ENCODE data around the gene CLPSL2. TPM values are rescaled to one million over a fixed set of nuclear protein-coding genes. Genes with fewer than 3 reads are reported as not detected.

CLPSL2 gene
- total and polyA plus RNA-seq, 8 donors = not detected

DNA sequence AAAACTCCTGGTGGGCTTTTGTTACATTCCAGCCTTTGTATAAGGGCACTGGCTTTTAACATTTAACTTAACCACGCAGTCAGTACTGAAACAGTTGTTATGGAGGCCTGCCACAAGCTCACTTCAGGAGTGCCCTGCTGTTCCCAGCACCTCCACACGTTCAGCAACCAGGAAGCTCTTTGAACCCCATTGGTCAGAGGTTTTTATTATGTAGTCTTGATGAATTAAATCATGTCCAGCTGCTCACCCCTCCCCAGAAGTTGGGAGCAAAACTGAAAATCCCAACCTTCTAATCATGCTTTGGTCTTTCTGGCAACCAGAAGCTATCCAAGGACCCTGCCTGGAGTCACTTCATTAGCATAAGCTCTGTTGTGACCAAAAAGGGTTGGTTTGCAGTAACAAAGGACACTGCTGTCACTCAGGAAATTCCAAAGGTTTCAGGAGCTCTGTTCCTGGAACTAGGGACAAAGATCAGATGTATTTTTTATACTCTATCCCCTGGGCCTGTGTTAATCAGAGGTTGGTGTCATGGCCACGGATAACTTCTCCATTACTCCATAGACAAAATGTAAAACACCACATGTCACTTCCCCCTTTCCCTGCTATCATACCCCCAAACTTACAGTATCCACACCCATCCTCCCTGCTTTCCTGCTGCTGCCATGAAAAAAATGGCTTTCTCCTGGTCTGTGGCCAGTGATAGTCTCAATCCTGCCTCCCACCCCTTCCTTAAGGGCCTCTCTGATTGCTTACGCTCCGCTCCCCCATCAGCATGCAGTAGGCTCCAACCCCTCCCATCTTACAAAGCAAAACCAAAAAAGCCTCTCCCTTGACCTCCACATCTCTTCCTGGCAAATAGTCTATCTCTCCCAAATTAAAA is 36.5 kb upstream of the CLPSL2 start:
- H3K36me3 ChIP-seq = no peaks in the 10 kb centered on the region
- H3K27me3 ChIP-seq = no peaks in the 10 kb centered on the region
- intact Hi-C loops (cut with DNase I; ENCODE audit: low total_unique reads) = loop anchor here (5.0 kb wide), 1 partner anchor 158 kb away; no protein-coding TSS in a partner anchor
- H3K27ac ChIP-seq = no peak overlapping the region
- 63 to 70% (median 68%) methylated on average over 5 of the region's 5 CpGs for WGBS, 5 donors
- TF ChIP-seq POLR2AphosphoS5 (IDR thresholded peaks at IDR 0.05) (no peak), POLR2A (IDR thresholded peaks at IDR 0.05) (no peak), EP300 (IDR thresholded peaks at IDR 0.05) (no peak)
- TF ChIP-seq, protein P1, sequence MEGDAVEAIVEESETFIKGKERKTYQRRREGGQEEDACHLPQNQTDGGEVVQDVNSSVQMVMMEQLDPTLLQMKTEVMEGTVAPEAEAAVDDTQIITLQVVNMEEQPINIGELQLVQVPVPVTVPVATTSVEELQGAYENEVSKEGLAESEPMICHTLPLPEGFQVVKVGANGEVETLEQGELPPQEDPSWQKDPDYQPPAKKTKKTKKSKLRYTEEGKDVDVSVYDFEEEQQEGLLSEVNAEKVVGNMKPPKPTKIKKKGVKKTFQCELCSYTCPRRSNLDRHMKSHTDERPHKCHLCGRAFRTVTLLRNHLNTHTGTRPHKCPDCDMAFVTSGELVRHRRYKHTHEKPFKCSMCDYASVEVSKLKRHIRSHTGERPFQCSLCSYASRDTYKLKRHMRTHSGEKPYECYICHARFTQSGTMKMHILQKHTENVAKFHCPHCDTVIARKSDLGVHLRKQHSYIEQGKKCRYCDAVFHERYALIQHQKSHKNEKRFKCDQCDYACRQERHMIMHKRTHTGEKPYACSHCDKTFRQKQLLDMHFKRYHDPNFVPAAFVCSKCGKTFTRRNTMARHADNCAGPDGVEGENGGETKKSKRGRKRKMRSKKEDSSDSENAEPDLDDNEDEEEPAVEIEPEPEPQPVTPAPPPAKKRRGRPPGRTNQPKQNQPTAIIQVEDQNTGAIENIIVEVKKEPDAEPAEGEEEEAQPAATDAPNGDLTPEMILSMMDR (IDR thresholded peaks at IDR 0.05) = no peak
- no peaks in the 10 kb centered on the region for H3K9me3 ChIP-seq
- peaks cover 16 to 30% (median 25%) of the 10 kb centered on the region in 4 donors for H3K4me1 ChIP-seq
- no peak overlapping the region for H3K4me3 ChIP-seq
- peak in 1 of 2 donors; percentile 49 for DNase-seq

DNA sequence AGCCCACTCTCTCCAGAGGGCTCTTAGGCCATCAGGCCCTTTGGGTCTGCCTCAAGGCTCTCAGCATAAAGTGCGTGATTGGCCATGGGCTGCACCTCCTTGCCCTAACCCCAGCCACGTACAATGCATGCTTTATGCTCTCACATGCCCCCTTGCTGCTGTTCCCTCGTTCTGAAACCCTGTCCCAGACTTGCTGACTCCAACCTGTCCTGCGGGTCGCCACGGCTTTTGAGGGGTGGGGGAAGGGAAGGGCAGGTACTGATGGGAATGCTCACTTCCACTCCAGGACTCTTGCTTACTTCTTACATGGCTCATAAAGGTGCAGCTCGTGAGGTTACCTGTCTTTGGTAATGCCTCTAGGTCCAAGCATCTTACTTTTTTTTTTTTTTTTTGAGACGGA is 33.6 kb upstream of the CLPSL2 start:
- H3K27ac ChIP-seq = no peak overlapping the region
- H3K4me3 ChIP-seq = no peak overlapping the region
- no peaks in the 10 kb centered on the region for H3K27me3 ChIP-seq
- TF ChIP-seq POLR2A (IDR thresholded peaks at IDR 0.05) (no peak), POLR2AphosphoS5 (IDR thresholded peaks at IDR 0.05) (no peak), EP300 (IDR thresholded peaks at IDR 0.05) (no peak)
- TF ChIP-seq, protein P1 (IDR thresholded peaks at IDR 0.05) = no peak
- H3K4me1 ChIP-seq = peaks cover 0 to under 1% (median 0%) of the 10 kb centered on the region in 4 donors
- intact Hi-C loops (cut with DNase I; ENCODE audit: low total_unique reads) = no loop called here
- H3K36me3 ChIP-seq = no peaks in the 10 kb centered on the region
- H3K9me3 ChIP-seq = peaks cover 0 to 6% (median 0%) of the 10 kb centered on the region in 4 donors
- DNase-seq = no peak
- WGBS, 5 donors = 37 to 56% (median 47%) methylated on average over 8 of the region's 8 CpGs

DNA sequence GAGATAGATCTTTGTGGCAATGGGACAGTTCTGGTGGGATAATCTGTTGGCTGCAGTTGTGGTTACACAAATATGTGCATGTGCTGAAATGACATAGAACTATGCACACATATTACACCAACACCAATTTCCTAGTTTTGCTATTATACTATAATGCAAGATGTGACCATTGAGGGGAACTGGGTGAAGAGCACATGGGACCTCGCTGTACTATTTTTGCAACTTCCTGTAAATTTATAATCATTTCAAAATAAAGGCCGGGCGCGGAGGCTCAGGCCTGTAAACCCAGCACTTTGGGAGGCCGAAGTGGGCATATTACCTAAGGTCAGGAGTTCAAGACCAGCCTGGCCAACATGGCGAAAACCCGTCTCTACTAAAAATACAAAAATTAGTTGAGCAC is 30.9 kb upstream of the CLPSL2 start:
- Histone ChIP-seq H3K4me1 (no peaks in the 10 kb centered on the region), H3K9me3 (peaks cover 0 to 6% (median 0%) of the 10 kb centered on the region in 4 donors), H3K27ac (no peak overlapping the region), H3K27me3 (no peaks in the 10 kb centered on the region), H3K36me3 (no peaks in the 10 kb centered on the region), H3K4me3 (no peak overlapping the region)
- no peak for DNase-seq
- intact Hi-C loops (cut with DNase I; ENCODE audit: low total_unique reads) = no loop called here
- no peak for TF ChIP-seq POLR2A (IDR thresholded peaks at IDR 0.05)
- no peak for TF ChIP-seq POLR2AphosphoS5 (IDR thresholded peaks at IDR 0.05)
- TF ChIP-seq EP300 (IDR thresholded peaks at IDR 0.05) = no peak
- TF ChIP-seq, protein P1 (IDR thresholded peaks at IDR 0.05) = no peak
- WGBS, 5 donors = 85 to 95% (median 93%) methylated on average over 7 of the region's 7 CpGs

DNA sequence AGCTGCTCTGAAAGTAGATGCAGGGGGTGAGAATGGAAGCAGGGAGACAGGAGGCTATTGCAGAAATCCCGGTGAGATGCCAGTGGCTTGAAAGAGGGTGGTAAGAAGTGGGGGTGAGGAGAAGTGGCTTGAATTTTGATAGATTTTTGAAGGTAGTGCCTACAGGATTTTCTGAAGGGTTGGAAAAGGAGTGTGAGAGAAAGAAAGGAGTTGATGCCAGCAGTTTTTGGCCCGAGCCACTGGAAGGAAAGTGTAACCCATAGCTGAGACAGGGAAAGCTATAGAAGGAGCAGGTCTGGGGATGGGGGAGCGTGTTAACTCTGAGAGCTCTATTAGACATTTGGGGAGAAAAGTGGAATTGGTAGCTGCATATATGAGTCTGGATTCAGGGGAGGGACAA is 29.9 kb upstream of the CLPSL2 start:
- Histone ChIP-seq H3K27me3 (no peaks in the 10 kb centered on the region), H3K36me3 (no peaks in the 10 kb centered on the region), H3K4me3 (no peak overlapping the region), H3K9me3 (peaks cover 0 to 6% (median 0%) of the 10 kb centered on the region in 4 donors), H3K27ac (no peak overlapping the region), H3K4me1 (no peaks in the 10 kb centered on the region)
- TF ChIP-seq, protein P1 (IDR thresholded peaks at IDR 0.05) = no peak
- TF ChIP-seq POLR2A (IDR thresholded peaks at IDR 0.05) = no peak
- TF ChIP-seq POLR2AphosphoS5 (IDR thresholded peaks at IDR 0.05) = no peak
- TF ChIP-seq EP300 (IDR thresholded peaks at IDR 0.05) = no peak
- intact Hi-C loops (cut with DNase I; ENCODE audit: low total_unique reads) = no loop called here
- no peak for DNase-seq
- WGBS, 5 donors = 84 to 94% (median 90%) methylated on average over 3 of the region's 3 CpGs

Measured in stomach (tissue), 9 donors.